Subcutaneous adipose tissue (tissue), 4 donors: ENCODE measurements around the gene PTGDS. TPM values are rescaled to one million over a fixed set of nuclear protein-coding genes. Genes with fewer than 3 reads are reported as not detected.

ENCODE experiments used
- total RNA-seq, 4 donors: library from RNA; depleted of rRNA; stranded (reverse); fragments of >200 nt; gene quantifications; one replicate each; pipeline ENCODE4 v1.1.0, GENCODE V29; 2016
- TF ChIP-seq, protein P1 (sequence below): fragments of 450-650 bp; IDR thresholded peaks from one replicate; pipeline ENCODE4 v1.5.1; 2016; ENCODE audit warnings: low read depth, mild to moderate bottlenecking, control low read depth, antibody characterized with exemption, moderate library complexity

Gene PTGDS
- total RNA-seq, 4 donors from 2014 or later, result 15.5 to 57.3 (median 26.8) TPM

GRCh38 chr9:136996361-136997292 is 19.3 kb downstream of the PTGDS start, which contains the start of gene CLIC3:
CLIC3 (minus strand) TSS chr9:136996568; CDS start chr9:136996543, 25 bp downstream.
- TF ChIP-seq, protein P1, sequence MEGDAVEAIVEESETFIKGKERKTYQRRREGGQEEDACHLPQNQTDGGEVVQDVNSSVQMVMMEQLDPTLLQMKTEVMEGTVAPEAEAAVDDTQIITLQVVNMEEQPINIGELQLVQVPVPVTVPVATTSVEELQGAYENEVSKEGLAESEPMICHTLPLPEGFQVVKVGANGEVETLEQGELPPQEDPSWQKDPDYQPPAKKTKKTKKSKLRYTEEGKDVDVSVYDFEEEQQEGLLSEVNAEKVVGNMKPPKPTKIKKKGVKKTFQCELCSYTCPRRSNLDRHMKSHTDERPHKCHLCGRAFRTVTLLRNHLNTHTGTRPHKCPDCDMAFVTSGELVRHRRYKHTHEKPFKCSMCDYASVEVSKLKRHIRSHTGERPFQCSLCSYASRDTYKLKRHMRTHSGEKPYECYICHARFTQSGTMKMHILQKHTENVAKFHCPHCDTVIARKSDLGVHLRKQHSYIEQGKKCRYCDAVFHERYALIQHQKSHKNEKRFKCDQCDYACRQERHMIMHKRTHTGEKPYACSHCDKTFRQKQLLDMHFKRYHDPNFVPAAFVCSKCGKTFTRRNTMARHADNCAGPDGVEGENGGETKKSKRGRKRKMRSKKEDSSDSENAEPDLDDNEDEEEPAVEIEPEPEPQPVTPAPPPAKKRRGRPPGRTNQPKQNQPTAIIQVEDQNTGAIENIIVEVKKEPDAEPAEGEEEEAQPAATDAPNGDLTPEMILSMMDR, result no peak

DNA sequence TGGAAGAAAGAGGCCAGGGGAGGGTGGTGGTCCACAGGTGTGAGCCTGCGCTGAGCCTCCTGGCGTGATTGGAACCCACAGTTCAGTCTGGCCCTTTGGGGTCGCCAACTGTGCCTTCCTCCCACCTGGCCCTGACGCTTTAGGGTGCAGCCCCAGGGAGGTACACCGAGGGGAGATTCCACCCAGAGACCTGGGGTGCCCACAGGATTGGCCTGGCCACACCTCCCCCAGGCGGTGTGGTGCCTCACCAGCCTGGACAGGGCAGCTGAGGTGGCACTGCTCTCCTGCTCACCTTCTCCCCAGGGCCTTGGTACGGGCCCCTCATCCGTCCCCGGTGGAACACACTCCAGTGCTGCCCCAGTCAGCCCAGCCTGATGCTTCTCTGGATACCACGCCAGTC is 20.1 kb downstream of the PTGDS start:
- TF ChIP-seq, protein P1, result no peak

DNA sequence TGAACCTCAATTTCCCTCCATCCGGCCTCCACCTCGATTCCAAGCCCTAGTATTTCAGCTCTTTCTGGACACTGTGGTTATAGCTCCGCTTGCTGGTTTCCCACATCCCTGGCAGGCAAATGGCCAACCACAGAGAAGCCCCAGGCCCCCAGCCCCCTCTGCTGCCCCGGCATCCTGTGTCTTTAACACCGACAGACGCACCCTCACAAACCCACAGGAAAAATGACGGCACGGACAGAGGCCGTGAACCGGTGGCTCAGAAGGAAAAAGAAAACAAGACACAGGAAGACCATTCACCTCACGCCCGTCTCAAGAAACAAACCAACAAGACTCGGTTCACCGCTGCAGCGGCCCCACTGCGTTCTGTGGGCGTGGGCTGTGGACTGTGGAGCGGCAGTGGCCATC is 20.5 kb downstream of the PTGDS start:
- TF ChIP-seq, protein P1, result no peak

DNA sequence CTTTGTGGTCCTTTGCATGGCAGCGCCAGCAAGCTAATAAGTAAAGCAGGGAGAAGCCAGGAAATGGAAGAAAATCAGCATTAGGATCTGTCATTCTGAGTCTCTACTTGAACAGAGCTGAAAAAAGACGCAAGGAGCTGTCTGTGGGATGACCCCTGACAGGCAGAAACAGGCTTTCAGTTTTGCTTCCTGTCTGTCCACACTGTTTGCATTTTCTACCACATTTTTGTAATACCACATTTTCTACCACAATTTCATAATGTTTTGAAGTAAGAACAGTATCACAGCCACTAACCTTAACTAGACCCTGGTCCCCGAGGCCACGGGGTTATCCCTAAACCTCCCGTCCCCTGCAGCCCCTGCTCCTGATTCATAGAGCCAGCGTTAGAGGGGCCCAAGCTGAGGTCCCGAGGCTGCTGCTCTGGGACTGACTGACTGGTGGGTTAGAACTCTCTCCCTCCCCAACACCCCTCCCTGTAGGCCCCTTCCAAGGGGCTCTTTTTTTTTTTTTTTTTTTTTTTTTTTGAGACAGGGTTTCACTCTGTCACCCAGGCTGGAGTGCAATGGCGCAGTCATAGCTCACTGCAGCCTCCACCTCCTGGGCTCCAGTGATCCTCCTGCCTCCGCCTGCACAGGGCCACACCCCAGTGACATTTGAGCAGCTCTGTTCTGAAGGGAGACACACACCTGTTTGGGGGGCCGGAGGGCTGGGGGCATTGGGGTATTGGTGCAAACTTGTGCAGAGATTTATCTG is 23.1 kb downstream of the PTGDS start:
- TF ChIP-seq, protein P1, result no peak

DNA sequence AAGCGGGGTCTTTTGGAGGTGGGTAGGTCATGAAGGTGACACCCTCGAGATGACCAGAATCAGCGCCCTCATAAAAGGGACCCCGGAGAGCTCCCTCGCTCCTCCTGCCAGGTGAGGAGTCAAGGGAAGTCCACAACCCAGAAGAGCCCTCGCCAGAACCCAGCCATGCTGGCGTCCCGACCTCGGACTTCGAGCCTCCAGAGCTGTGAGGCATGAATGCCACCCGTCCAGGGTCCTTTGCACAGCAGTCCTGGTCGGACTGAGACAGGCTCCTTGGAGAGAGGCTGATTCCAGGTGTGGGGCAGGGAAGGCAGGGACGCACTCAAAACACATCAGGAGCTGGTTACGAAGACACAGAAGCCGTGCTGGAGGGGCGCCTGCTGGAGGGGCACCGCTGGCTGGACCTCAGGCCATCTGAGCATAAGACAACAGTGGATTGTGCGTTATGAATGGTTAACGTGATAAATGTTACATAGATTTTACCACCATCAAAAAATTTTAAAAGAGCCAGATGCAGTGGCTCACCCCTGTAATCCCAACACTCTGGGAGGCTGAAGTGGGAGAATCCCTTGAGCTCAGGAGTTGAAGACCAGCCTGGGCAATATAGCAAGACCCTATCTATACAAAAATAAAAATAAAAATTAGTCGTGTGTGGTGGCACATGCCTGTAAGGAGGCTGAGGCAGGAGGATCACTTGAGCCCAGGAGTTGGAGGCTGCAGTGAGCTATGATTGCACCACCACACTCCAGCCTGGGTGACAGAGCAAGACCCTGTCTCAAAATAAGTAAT is 24.7 kb downstream of the PTGDS start:
- TF ChIP-seq, protein P1, result no peak

GRCh38 chr9:137002646-137003041 is 25.3 kb downstream of the PTGDS start:
- TF ChIP-seq, protein P1, result no peak
